DOHH2 (cell line): Measurements from ENCODE around the gene KCNIP1.

Experiments used
- H3F3A ChIP-seq: fragments of 200-600 bp; sonication (generic), shearing (Covaris generic); 2 replicates; pipeline ENCODE4 v1.6.0; 2016; ENCODE audit warnings: antibody characterized with exemption, mild to moderate bottlenecking; ENCODE audit not compliant: control insufficient read depth, insufficient read depth
- H3K27ac ChIP-seq: fragments of 200-600 bp; sonication (generic); 2 replicates; pipeline ENCODE4 v1.5.1; 2014; ENCODE audit warnings: low read depth, mild to moderate bottlenecking, low read length, moderate library complexity
- H3K27me3 ChIP-seq: fragments of 200-600 bp; sonication (generic); 2 replicates; pipeline ENCODE4 v1.6.1; 2014; ENCODE audit warnings: mild to moderate bottlenecking, low read length, mixed read lengths; ENCODE audit not compliant: control insufficient read depth
- H3K36me3 ChIP-seq: fragments of 200-600 bp; sonication (generic); 2 replicates; pipeline ENCODE4 v1.6.1; 2014; ENCODE audit warnings: mild to moderate bottlenecking, low read length, moderate library complexity, mixed read lengths; ENCODE audit not compliant: control insufficient read depth
- H3K4me1 ChIP-seq: fragments of 200-600 bp; sonication (generic); 2 replicates; pipeline ENCODE4 v1.6.1; 2014; ENCODE audit warnings: mild to moderate bottlenecking, low read length, mixed read lengths; ENCODE audit not compliant: control insufficient read depth
- H3K4me2 ChIP-seq: fragments of 200-600 bp; sonication (generic); 2 replicates; pipeline ENCODE4 v1.6.0; 2014; ENCODE audit warnings: mild to moderate bottlenecking, low read length, moderate library complexity
- H3K4me3 ChIP-seq: fragments of 200-600 bp; sonication (generic); 2 replicates; pipeline ENCODE4 v1.5.1; 2014; ENCODE audit warnings: mild to moderate bottlenecking, low read length, mixed read lengths
- H3K79me2 ChIP-seq: fragments of 200-600 bp; sonication (generic); 2 replicates; pipeline ENCODE4 v1.6.1; 2014; ENCODE audit warnings: mild to moderate bottlenecking, low read length, mixed read lengths; ENCODE audit not compliant: control insufficient read depth
- H3K9me2 ChIP-seq: fragments of 200-600 bp; sonication (generic); replicated peaks from 2 replicates; pipeline ENCODE4 v1.6.1; 2014; ENCODE audit warnings: mild to moderate bottlenecking, low read length, mixed read lengths; ENCODE audit not compliant: control insufficient read depth
- H3K9me3 ChIP-seq: fragments of 200-600 bp; sonication (generic); 2 replicates; pipeline ENCODE4 v1.6.1; 2014; ENCODE audit warnings: antibody characterized with exemption, low read length, mixed read lengths; ENCODE audit not compliant: control insufficient read depth, insufficient read depth
- H4K20me1 ChIP-seq: fragments of 200-600 bp; sonication (generic); 2 replicates; pipeline ENCODE4 v1.6.0; 2014; ENCODE audit warnings: low read depth, mild to moderate bottlenecking, antibody characterized with exemption, low read length, moderate library complexity; ENCODE audit not compliant: control insufficient read depth, insufficient read depth
- EZH2phosphoT487 ChIP-seq: fragments of 200-600 bp; sonication (generic); IDR thresholded peaks from 2 replicates; pipeline ENCODE4 v1.6.1; 2017; ENCODE audit warnings: borderline replicate concordance, mild to moderate bottlenecking, antibody characterized with exemption, low read length, moderate library complexity, mixed read lengths
- TF ChIP-seq, protein P1 (sequence below): fragments of 200-600 bp; sonication (generic); IDR thresholded peaks from one replicate; pipeline ENCODE4 v1.5.1; 2014; ENCODE audit warnings: antibody characterized with exemption, mild to moderate bottlenecking, low read depth, low read length; ENCODE audit not compliant: poor library complexity, severe bottlenecking

Gene KCNIP1

GRCh38 chr5:170636801-170637477 is 133.1 kb downstream of the KCNIP1 start:
- no peaks in the 10 kb centered on the region for H3K36me3 ChIP-seq
- no peaks in the 10 kb centered on the region for H4K20me1 ChIP-seq
- no peaks in the 10 kb centered on the region for H3F3A ChIP-seq
- H3K4me2 ChIP-seq: no peak overlapping the region
- peaks cover 11% of the 10 kb centered on the region; the same call in 1 of the 2 replicates for H3K4me1 ChIP-seq
- H3K27ac ChIP-seq: no peak overlapping the region
- no peaks in the 10 kb centered on the region for H3K9me3 ChIP-seq
- H3K4me3 ChIP-seq: no peak overlapping the region
- TF ChIP-seq EZH2phosphoT487: no peak
- TF ChIP-seq, protein P1, sequence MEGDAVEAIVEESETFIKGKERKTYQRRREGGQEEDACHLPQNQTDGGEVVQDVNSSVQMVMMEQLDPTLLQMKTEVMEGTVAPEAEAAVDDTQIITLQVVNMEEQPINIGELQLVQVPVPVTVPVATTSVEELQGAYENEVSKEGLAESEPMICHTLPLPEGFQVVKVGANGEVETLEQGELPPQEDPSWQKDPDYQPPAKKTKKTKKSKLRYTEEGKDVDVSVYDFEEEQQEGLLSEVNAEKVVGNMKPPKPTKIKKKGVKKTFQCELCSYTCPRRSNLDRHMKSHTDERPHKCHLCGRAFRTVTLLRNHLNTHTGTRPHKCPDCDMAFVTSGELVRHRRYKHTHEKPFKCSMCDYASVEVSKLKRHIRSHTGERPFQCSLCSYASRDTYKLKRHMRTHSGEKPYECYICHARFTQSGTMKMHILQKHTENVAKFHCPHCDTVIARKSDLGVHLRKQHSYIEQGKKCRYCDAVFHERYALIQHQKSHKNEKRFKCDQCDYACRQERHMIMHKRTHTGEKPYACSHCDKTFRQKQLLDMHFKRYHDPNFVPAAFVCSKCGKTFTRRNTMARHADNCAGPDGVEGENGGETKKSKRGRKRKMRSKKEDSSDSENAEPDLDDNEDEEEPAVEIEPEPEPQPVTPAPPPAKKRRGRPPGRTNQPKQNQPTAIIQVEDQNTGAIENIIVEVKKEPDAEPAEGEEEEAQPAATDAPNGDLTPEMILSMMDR: no peak
- no peaks in the 10 kb centered on the region for H3K27me3 ChIP-seq
- no peaks in the 10 kb centered on the region for H3K9me2 ChIP-seq
- no peaks in the 10 kb centered on the region for H3K79me2 ChIP-seq

DNA sequence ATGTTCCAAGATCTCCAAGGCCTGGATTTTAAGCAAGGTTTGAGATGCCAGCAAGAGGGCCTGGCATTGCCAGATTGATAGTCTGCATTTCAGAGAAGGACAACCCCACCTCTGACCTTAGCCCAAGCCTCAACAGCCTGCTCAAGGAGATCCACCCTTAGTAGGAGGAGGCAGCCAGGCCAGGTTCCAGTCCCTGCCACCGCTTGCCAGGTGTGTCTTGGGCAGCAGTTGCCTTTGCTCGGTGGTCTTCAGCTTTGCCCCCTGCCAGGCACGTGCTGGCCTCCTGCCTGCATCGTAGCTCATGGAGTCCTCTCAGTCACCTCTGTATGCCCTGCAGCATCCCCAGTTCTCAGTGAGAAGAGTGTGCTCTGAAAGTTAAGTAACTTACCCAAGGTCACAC is 134.2 kb downstream of the KCNIP1 start:
- H3F3A ChIP-seq: no peaks in the 10 kb centered on the region
- TF ChIP-seq, protein P1: no peak
- TF ChIP-seq EZH2phosphoT487: no peak
- no peaks in the 10 kb centered on the region for H3K9me2 ChIP-seq
- H3K9me3 ChIP-seq: no peaks in the 10 kb centered on the region
- peaks cover 7% of the 10 kb centered on the region; the same call in 1 of the 2 replicates for H3K4me1 ChIP-seq
- H3K36me3 ChIP-seq: no peaks in the 10 kb centered on the region
- H3K79me2 ChIP-seq: no peaks in the 10 kb centered on the region
- H3K4me3 ChIP-seq: no peak overlapping the region
- H3K27me3 ChIP-seq: no peaks in the 10 kb centered on the region
- no peak overlapping the region for H3K4me2 ChIP-seq
- no peak overlapping the region for H3K27ac ChIP-seq
- no peaks in the 10 kb centered on the region for H4K20me1 ChIP-seq

- no peaks in the 10 kb centered on the region for H3K27me3 ChIP-seq
Measured at GRCh38 chr5:170638454-170639220, 134.8 kb downstream of the KCNIP1 start.

More at GRCh38 chr5:170638454-170639220, 134.8 kb downstream of the KCNIP1 start:
- Histone ChIP-seq H3K9me3 (no peaks in the 10 kb centered on the region), H3K4me2 (no peak overlapping the region), H3K36me3 (no peaks in the 10 kb centered on the region), H3K79me2 (no peaks in the 10 kb centered on the region), H3K4me3 (no peak overlapping the region), H3K9me2 (no peaks in the 10 kb centered on the region), H3K4me1 (peaks cover 4% of the 10 kb centered on the region; the same call in 1 of the 2 replicates), H4K20me1 (no peaks in the 10 kb centered on the region), H3F3A (no peaks in the 10 kb centered on the region), H3K27ac (no peak overlapping the region)
- TF ChIP-seq, protein P1: peak; percentile 89
- TF ChIP-seq EZH2phosphoT487: no peak
